T-helper 2 cell treated with Interferon-gamma antibody and Interleukin-4, amounts not matched to agents 5 μg/mL and 100 μg/mL, for 36 hours (primary cell): Measurements from ENCODE around the gene CAB39.

Experiments used
- DNase-seq: peaks from one replicate; pipeline ENCODE4 v3.0.0; 2021; ENCODE audit warnings: low spot score
- H3K27ac Mint-ChIP-seq: one replicate; pipeline ENCODE4 v1.8.0; 2021; ENCODE audit warnings: mild to moderate bottlenecking, mixed read lengths
- H3K27me3 Mint-ChIP-seq: one replicate; pipeline ENCODE4 v1.8.0; 2021; ENCODE audit warnings: low read depth, mixed read lengths
- H3K36me3 Mint-ChIP-seq: one replicate; pipeline ENCODE4 v1.8.0; 2021; ENCODE audit warnings: low read depth, mixed read lengths
- H3K4me1 Mint-ChIP-seq: one replicate; pipeline ENCODE4 v1.8.0; 2021; ENCODE audit warnings: low read depth, mixed read lengths
- H3K4me3 Mint-ChIP-seq: one replicate; pipeline ENCODE4 v1.8.0; 2022; ENCODE audit warnings: mild to moderate bottlenecking, moderate library complexity, mixed read lengths
- H3K9me3 Mint-ChIP-seq: one replicate; pipeline ENCODE4 v1.8.0; 2021; ENCODE audit warnings: mixed read lengths

CAB39 gene

DNA sequence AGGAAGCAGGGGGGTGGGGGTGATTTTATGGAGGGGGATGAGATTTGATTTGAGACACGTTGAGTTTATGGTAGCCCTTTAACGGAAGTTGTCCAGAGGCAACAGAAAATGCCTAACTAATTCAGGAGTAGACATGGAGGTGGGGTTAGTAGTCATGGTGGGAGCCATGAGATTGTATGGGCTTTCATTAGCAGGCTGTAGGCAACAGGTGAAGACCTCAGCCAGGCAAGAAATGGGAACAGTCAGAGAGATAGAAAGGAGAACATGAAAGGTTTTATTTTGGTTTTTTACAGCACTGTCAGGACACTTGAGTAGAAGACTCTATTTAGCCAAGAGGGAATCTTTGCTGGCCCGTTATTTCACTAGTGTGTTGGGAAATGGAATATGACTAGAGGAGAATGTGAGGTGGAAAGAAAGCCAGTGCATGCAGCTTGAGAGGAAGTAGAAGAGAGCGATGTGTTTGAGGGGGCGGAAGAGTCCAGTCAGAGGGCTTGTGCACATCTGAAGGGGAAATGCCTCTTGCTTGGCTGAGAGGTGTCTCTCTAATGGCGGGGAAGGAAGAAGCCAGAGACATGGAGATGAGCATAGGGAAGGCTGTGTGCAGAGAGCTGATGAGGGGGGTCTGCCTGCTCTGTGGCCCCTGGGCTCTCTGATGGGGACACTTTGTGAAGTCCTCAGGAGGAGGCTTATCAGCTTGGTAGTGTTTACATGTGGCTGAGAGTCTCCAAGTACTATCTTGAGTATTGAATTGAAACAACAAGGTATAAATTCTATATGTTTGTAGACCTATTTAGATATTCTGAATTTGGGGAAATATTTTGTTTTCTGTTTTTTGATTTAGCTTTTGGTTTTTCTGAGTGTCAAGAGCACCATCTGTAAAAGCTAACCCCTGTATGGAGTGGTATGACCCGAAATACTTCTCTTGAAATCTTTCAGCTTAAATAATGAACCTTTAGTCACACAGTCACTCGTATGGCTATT is 85.2 kb downstream of the CAB39 start:
- Mint-ChIP-seq H3K27ac (no peak overlapping the region), H3K4me1 (peaks cover 40% of the 10 kb centered on the region), H3K4me3 (no peak overlapping the region), H3K27me3 (no peaks in the 10 kb centered on the region), H3K36me3 (peaks cover 59% of the 10 kb centered on the region), H3K9me3 (peaks cover 5% of the 10 kb centered on the region)
- DNase-seq = peak; percentile 38

DNA sequence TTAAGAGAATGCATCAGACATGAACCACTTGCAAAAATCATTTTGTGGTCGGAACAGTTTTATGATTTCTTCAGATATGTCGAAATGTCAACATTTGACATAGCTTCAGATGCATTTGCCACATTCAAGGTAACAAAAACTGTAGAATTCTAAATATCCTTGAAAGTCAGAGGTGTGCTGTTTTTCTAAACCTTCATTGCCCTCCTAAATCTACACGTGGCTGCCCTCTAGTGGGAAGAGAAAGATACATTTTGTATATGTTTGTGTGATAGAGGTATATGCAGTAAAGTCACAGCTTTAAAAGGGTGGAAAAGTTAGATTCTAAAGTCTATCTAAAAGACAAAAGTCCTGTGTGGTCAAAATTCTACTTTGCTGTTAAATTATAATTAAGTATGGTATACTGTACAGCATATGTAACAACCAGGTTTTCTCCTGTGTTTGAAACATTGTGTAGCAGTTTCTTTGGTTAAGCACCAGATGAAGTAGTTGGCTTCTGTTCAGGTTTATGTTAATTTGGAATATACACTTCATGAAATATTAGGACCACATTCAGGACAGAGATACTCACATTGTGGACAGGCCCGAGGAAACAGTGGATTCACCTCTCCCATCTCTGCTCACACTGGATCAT is 86.2 kb downstream of the CAB39 start:
- Mint-ChIP-seq H3K27ac (peak overlapping the region; percentile 37), H3K36me3 (peaks cover 62% of the 10 kb centered on the region), H3K4me3 (peak overlapping the region; percentile 13), H3K27me3 (no peaks in the 10 kb centered on the region), H3K9me3 (peaks cover 10% of the 10 kb centered on the region), H3K4me1 (peaks cover 36% of the 10 kb centered on the region)
- no peak for DNase-seq

DNA sequence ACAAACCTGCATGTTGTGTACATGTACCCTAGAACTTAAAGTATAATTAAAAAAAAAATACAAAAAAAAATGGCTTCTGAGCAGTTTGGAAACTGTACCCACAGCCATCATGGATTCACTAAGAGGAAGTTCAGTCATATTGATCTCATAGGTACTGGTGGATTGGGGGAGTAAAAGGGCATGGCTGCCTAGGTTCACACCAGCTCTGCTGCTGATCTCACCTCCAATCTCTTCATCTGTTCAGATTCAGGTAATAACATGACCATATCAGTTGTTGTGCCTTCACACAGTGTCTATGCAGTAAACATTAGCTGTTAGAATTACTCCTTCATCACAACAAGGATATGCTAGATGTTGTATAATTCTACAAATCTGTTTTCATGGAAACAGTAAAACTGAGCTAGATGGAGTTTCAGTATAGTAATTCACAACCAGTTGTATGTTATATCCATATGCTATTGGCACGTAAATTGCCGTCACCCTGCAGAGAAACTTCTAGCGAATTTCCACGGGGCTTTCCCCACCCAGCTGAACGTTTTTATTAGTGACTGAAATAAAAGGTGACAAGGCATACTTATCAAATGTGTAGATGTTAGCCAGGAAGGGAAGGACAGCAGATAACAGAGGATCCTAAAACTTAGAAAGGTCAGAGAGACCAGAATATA is 92.8 kb downstream of the CAB39 start:
- peaks cover 27% of the 10 kb centered on the region for H3K4me1 Mint-ChIP-seq
- no peak overlapping the region for H3K27ac Mint-ChIP-seq
- H3K36me3 Mint-ChIP-seq = peaks cover 68% of the 10 kb centered on the region
- H3K27me3 Mint-ChIP-seq = no peaks in the 10 kb centered on the region
- no peak overlapping the region for H3K4me3 Mint-ChIP-seq
- H3K9me3 Mint-ChIP-seq = peaks cover 13% of the 10 kb centered on the region
- DNase-seq = no peak

DNA sequence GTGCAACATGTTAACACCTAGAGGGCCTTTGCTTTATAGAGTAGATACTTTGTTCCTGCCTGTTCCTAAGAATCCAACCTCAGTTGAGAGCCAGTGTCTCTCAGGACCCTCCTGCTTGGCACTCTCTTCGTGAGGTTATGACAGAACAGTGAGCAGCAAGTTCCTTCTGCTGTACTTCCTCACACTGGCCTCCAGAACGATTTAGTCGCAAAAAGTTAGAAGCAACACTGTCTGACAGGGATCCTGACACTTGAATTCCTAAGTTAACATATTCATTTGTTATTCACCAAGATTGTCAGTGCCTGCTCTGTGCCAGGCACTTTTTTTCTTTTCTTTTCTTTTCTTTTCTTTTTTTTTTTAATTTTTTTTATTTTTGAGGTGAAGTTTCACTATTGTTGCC is 95.1 kb downstream of the CAB39 start:
- DNase-seq = no peak
- no peak overlapping the region for H3K27ac Mint-ChIP-seq
- peaks cover 20% of the 10 kb centered on the region for H3K4me1 Mint-ChIP-seq
- H3K4me3 Mint-ChIP-seq = no peak overlapping the region
- no peaks in the 10 kb centered on the region for H3K27me3 Mint-ChIP-seq
- H3K9me3 Mint-ChIP-seq = peaks cover 8% of the 10 kb centered on the region
- H3K36me3 Mint-ChIP-seq = peaks cover 65% of the 10 kb centered on the region

DNA sequence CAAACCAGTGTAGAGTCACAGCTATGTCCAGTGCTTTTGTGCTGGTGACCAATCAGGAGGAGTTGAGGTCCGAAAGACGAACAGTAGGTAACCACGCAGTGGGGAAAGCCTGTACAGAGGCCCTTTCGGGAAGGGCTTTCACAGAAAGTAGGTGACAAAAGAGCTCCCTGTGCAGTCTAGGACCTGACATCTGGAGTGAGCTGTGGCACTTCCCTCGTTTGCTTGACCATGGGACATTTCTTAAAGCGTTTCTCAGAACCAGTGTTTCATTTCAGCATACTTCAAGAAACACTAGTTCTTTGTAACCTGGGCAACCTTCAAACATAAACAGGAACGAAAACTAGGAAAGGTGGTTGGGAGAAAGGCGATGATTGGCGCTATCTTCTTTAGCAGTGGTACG is 96.4 kb downstream of the CAB39 start:
- H3K36me3 Mint-ChIP-seq = peaks cover 63% of the 10 kb centered on the region
- DNase-seq = no peak
- peaks cover 4% of the 10 kb centered on the region for H3K9me3 Mint-ChIP-seq
- H3K4me1 Mint-ChIP-seq = peaks cover 18% of the 10 kb centered on the region
- H3K27ac Mint-ChIP-seq = no peak overlapping the region
- no peaks in the 10 kb centered on the region for H3K27me3 Mint-ChIP-seq
- H3K4me3 Mint-ChIP-seq = no peak overlapping the region

DNA sequence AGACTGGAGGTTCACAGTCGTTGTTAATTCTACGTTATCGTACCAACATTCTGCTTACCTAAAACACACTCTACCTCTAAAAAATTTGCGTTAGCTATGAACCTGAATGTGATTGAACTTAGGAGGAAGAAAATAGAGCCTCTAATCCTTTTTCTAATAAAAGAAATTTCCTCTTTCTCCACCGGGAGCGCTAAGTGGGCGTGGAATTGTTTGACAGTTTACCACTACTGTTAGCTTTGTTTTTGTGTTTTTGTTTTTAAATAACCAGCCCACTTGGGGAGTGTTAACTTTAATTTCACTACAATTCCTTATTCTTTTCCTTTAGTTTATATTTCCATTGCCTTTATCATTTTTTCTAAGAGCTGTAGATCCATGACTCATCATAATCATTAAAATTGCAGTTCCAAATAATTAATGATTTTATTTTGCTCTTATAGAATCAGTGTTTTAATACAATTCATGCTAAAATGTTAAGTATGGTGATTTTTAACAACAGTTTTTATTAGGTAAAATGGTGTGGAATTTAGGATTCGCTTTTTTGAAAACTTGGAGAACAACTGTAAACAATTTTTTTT is 97.1 kb downstream of the CAB39 start:
- no peaks in the 10 kb centered on the region for H3K9me3 Mint-ChIP-seq
- H3K4me3 Mint-ChIP-seq = no peak overlapping the region
- H3K27ac Mint-ChIP-seq = no peak overlapping the region
- H3K36me3 Mint-ChIP-seq = peaks cover 63% of the 10 kb centered on the region
- H3K27me3 Mint-ChIP-seq = no peaks in the 10 kb centered on the region
- no peak for DNase-seq
- H3K4me1 Mint-ChIP-seq = peaks cover 20% of the 10 kb centered on the region

DNA sequence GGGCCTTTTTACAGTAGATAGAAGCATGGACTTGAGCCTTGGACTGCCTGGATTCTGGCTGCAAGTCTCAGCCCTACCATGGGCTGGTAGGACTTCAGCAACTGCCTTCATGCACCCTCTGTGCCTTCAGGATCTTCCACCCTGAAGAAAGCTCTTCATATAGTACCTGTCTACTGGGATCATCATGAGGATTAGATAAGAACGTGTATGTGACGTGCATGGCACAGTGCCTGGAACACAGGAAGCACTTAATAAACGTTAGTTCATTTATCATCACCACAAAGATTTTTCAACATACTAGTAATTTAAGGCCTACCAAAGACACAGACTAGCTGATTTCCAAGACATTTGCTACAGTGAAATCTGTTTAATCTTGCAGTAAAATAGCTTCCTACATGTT is 98.9 kb downstream of the CAB39 start:
- H3K36me3 Mint-ChIP-seq = peaks cover 68% of the 10 kb centered on the region
- H3K27ac Mint-ChIP-seq = no peak overlapping the region
- H3K9me3 Mint-ChIP-seq = no peaks in the 10 kb centered on the region
- H3K4me1 Mint-ChIP-seq = peaks cover 29% of the 10 kb centered on the region
- H3K4me3 Mint-ChIP-seq = no peak overlapping the region
- DNase-seq = no peak
- H3K27me3 Mint-ChIP-seq = no peaks in the 10 kb centered on the region

DNA sequence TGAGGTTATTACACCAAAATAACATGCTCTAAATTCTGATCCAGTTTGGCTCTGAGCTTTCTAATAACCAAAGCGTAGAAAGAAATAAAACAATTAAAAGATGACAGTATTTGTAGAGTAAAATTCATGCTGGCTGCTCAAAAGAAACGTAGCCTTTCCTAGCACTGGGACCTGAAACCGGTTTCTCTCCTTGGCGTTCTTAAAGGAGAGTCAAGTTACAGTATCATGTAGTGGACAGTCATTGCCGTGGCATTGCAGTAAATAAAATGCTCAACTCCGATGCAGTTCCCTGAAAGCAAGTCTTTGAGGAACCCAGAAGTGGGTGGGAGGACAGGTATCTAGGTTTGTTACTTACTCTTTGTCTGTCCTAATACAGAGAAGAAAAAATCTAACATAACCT is 99.4 kb downstream of the CAB39 start:
- Mint-ChIP-seq H3K4me3 (no peak overlapping the region), H3K27ac (no peak overlapping the region), H3K9me3 (no peaks in the 10 kb centered on the region), H3K27me3 (no peaks in the 10 kb centered on the region), H3K36me3 (peaks cover 68% of the 10 kb centered on the region), H3K4me1 (peaks cover 29% of the 10 kb centered on the region)
- no peak for DNase-seq

DNA sequence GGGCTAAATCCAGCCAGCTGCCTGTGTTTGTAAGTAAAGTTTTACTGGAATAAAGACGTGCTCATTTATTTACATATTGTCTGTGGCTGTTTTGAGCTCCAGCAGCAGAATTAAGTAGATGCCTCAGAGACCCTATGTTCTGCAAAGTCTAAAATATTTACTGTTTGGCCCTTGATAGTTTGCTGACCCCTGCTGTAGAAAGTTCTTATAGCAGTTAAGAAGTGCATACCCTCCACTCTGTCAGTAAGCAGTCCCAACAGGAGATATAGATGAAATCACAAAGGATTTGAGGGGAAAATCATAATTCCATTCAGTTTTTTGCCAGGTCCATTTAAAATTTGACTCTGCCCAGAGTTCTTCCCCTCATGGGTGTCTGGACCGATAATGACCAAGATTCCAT is 102.0 kb downstream of the CAB39 start:
- Mint-ChIP-seq H3K4me1 (peaks cover 27% of the 10 kb centered on the region), H3K36me3 (peaks cover 70% of the 10 kb centered on the region), H3K27me3 (no peaks in the 10 kb centered on the region), H3K4me3 (no peak overlapping the region), H3K27ac (no peak overlapping the region), H3K9me3 (no peaks in the 10 kb centered on the region)
- DNase-seq = no peak

DNA sequence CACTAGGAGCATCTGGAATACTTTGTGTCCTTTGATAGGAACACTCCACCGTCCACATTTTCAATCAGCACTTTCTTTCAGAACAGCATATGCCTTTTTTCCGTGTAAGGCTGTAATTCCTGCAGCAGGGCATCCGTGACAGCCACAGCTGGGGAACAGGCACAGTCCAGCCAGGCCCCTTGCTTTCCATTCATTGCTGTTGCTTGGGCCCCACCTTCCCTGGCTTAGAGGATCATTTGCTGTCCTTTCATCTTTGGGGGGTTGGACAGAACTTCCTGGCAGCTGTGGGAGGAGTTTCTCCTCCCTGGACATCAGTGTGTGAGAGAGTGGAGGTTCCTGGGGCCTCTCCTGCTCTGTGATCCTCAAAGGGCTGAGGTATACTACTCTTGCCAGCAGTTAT is 102.4 kb downstream of the CAB39 start:
- Mint-ChIP-seq H3K27ac (no peak overlapping the region), H3K4me3 (no peak overlapping the region), H3K36me3 (peaks cover 71% of the 10 kb centered on the region), H3K27me3 (no peaks in the 10 kb centered on the region), H3K9me3 (no peaks in the 10 kb centered on the region), H3K4me1 (peaks cover 27% of the 10 kb centered on the region)
- no peak for DNase-seq

DNA sequence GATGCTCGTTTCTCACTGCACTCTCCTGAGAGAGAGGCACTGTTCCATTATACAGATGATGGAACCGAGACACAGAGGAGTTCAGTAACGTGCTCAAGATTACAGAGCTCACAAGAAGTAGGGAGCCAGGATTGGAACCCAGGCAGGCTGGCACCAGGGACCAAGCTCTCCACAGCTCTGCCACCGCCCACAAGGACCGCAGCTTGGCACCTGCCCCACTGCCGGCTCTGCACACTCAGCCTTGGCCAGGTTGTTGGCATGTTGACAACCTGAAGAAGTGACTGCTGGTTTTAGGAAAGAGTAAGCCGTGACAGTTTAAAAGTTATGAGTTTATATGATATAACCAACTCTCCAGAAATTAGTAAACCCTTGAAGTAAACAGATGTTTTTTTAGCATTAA is 104.1 kb downstream of the CAB39 start:
- Mint-ChIP-seq H3K36me3 (peaks cover 63% of the 10 kb centered on the region), H3K9me3 (no peaks in the 10 kb centered on the region), H3K4me1 (peaks cover 29% of the 10 kb centered on the region), H3K27ac (no peak overlapping the region), H3K4me3 (no peak overlapping the region), H3K27me3 (no peaks in the 10 kb centered on the region)
- no peak for DNase-seq

DNA sequence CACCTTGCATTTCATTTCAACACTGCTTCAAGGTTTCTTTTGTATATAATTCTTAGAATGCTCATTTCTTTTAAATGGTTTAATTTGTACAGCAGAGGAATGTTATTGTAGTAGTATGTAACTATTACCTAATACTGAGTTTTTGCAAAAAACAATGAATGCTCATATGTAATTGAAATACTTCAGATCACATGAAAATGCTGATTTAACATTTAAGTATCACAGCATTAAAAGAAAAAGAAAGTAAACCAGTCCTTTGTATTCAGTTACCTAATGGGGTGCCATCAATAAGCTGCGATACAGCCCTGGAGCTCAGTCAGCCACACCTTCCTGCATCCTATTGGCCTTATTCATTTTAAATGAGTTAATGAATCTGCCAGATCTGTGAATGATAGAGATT is 106.8 kb downstream of the CAB39 start:
- peaks cover 42% of the 10 kb centered on the region for H3K36me3 Mint-ChIP-seq
- H3K9me3 Mint-ChIP-seq = no peaks in the 10 kb centered on the region
- H3K27ac Mint-ChIP-seq = no peak overlapping the region

DNA sequence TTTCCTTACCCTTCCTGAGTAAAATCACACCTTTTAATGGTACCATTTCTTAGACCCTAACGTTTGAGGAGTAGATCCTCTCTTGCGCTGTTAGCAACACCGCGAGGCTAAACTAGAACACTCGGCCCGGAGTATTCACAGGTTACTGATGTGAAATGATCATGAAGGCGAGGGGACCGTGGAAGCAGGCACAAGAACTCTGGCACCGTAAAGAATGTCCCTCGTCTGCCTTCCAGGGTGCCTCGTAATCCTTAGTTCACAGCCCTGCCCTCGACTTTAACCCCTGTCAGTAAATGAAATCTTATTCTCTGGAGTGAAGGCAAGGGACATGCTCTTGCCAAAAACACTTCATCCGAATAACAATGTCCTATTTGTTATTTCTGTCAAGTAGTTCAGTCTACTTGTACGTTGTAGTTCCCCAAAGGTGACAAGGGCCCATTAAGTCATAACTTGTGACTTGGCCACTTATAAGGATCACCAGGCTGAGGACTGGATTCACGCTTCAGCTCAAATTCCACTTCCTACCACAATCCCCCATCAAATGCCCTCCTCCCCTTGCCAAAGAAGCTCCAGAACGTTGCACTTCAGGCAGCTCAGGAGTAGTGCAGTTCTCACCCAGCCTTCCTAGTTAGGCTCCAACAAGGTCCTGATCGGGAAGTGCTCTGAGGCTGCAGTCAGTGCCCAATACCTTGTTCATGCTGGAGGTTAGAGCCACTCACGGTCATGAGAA is 108.8 kb downstream of the CAB39 start:
- H3K36me3 Mint-ChIP-seq = peaks cover 31% of the 10 kb centered on the region
- H3K27ac Mint-ChIP-seq = no peak overlapping the region
- H3K4me3 Mint-ChIP-seq = no peak overlapping the region
- peaks cover 12% of the 10 kb centered on the region for H3K4me1 Mint-ChIP-seq
- DNase-seq = no peak
- peaks cover 15% of the 10 kb centered on the region for H3K27me3 Mint-ChIP-seq
- H3K9me3 Mint-ChIP-seq = no peaks in the 10 kb centered on the region

More for the DNA sequence above, 106.8 kb downstream of the CAB39 start:
- H3K4me3 Mint-ChIP-seq = no peak overlapping the region
- H3K27me3 Mint-ChIP-seq = no peaks in the 10 kb centered on the region
- DNase-seq = no peak
- peaks cover 21% of the 10 kb centered on the region for H3K4me1 Mint-ChIP-seq
